ENCODE results near the gene SUPT4H1. TPM values are rescaled to one million over a fixed set of nuclear protein-coding genes. Genes with fewer than 3 reads are reported as not detected.

Gene SUPT4H1
- total and polyA plus RNA-seq, 2 donors (not counting 1 experiment from before 2014, with no cell fraction given) = 30.2 to 60.1 TPM

- H3K79me2 ChIP-seq (ENCODE audit: control insufficient read depth, insufficient read depth, low read length) = no peaks in the 10 kb centered on the region
- no peaks in the 10 kb centered on the region for H3K36me3 ChIP-seq (replicated peaks in 1 of 2; ENCODE audit: control extremely low read depth in 1 of 2, control insufficient read depth in 1 of 2, extremely low read depth in 1 of 2, insufficient read depth in 2 of 2, low read length in 1 of 2)
- no peak overlapping the region for H3K4me3 ChIP-seq (ENCODE audit: control extremely low read depth in 1 of 5, extremely low read depth in 1 of 5, insufficient read depth in 1 of 5, low read depth in 2 of 5, low read length in 4 of 5)
- Mint-ChIP-seq H3K9me3 (ENCODE audit: insufficient read depth) (no peaks in the 10 kb centered on the region), H3K27me3 (no peaks in the 10 kb centered on the region), H3K27ac (no peak overlapping the region), H3K4me3 (no peak overlapping the region), H3K4me1 (peaks cover 12% of the 10 kb centered on the region)
- ChIA-PET POLR2A (interaction anchor here (1.4 kb wide), 1 partner anchor 58 kb away, joined by 3 read pairs; no protein-coding TSS in a partner anchor), CTCF (interaction anchor here (1.5 kb wide), 1 partner anchor 58 kb away, joined by 5 read pairs; no protein-coding TSS in a partner anchor)
- no peak overlapping the region for H3K27ac ChIP-seq (ENCODE audit: low read length in 2 of 2)
- H4K20me1 ChIP-seq (ENCODE audit: control insufficient read depth, insufficient read depth, low read length, poor library complexity, severe bottlenecking) = no peaks in the 10 kb centered on the region
- peaks cover 0 to 8% of the 10 kb centered on the region in 2 donors for H3K4me1 ChIP-seq (ENCODE audit: control insufficient read depth in 2 of 2, insufficient read depth in 2 of 2, low read length in 2 of 2)
- ATAC-seq (ENCODE audit: low read depth) (no peak), DNase-seq (no peak)
- no peak overlapping the region for H3K4me2 ChIP-seq (replicated peaks; ENCODE audit: low read depth, low read length, poor library complexity, severe bottlenecking)
- H3K9ac ChIP-seq (ENCODE audit: low read length) = no peak overlapping the region
- 95% methylated on average over 2 of the region's 2 CpGs for WGBS (ENCODE audit: insufficient coverage)
- TF ChIP-seq EZH2 (IDR thresholded peaks at IDR 0.05; ENCODE audit: borderline replicate concordance, insufficient read depth, low read depth, low read length, poor library complexity, severe bottlenecking) = no peak
- no peak for TF ChIP-seq CTCF (IDR thresholded peaks at IDR 0.05)
- H2AFZ ChIP-seq (ENCODE audit: insufficient read depth, low read depth, low read length, poor library complexity, severe bottlenecking) = no peak overlapping the region
- no peaks in the 10 kb centered on the region for H3K9me3 ChIP-seq (ENCODE audit: control extremely low read depth in 1 of 3, control insufficient read depth in 2 of 3, insufficient read depth in 1 of 3, low read length in 2 of 3)
- intact Hi-C loops (cut with micrococcal nuclease) = loop anchor here (1.0 kb wide), 1 partner anchor 59 kb away; no protein-coding TSS in a partner anchor
- no peaks in the 10 kb centered on the region for H3K27me3 ChIP-seq (replicated peaks in 1 of 4; ENCODE audit: control extremely low read depth in 1 of 4, control insufficient read depth in 3 of 4, insufficient read depth in 4 of 4, low read length in 3 of 4)
These were observed 23.8 kb upstream of the SUPT4H1 start for GRCh38 chr17:58375811-58376210.

GRCh38 chr17:58375256-58375655 is 23.3 kb upstream of the SUPT4H1 start:
- peaks cover 17% of the 10 kb centered on the region for H3K4me1 Mint-ChIP-seq
- no peaks in the 10 kb centered on the region for H3K27me3 Mint-ChIP-seq
- Histone ChIP-seq H3K79me2 (ENCODE audit: control insufficient read depth, insufficient read depth, low read length) (no peaks in the 10 kb centered on the region), H3K4me2 (replicated peaks; ENCODE audit: low read depth, low read length, poor library complexity, severe bottlenecking) (no peak overlapping the region), H3K9me3 (ENCODE audit: control extremely low read depth in 1 of 3, control insufficient read depth in 2 of 3, insufficient read depth in 1 of 3, low read length in 2 of 3) (no peaks in the 10 kb centered on the region), H3K27ac (ENCODE audit: low read length in 2 of 2) (no peak overlapping the region), H3K4me1 (ENCODE audit: control insufficient read depth in 2 of 2, insufficient read depth in 2 of 2, low read length in 2 of 2) (peaks cover 3 to 13% of the 10 kb centered on the region in 2 donors), H3K36me3 (replicated peaks in 1 of 2; ENCODE audit: control extremely low read depth in 1 of 2, control insufficient read depth in 1 of 2, extremely low read depth in 1 of 2, insufficient read depth in 2 of 2, low read length in 1 of 2) (no peaks in the 10 kb centered on the region), H2AFZ (ENCODE audit: insufficient read depth, low read depth, low read length, poor library complexity, severe bottlenecking) (no peak overlapping the region), H3K27me3 (replicated peaks in 1 of 4; ENCODE audit: control extremely low read depth in 1 of 4, control insufficient read depth in 3 of 4, insufficient read depth in 4 of 4, low read length in 3 of 4) (no peaks in the 10 kb centered on the region), H3K4me3 (ENCODE audit: control extremely low read depth in 1 of 5, extremely low read depth in 1 of 5, insufficient read depth in 1 of 5, low read depth in 2 of 5, low read length in 4 of 5) (no peak overlapping the region), H3K9ac (ENCODE audit: low read length) (no peak overlapping the region), H4K20me1 (ENCODE audit: control insufficient read depth, insufficient read depth, low read length, poor library complexity, severe bottlenecking) (no peaks in the 10 kb centered on the region)
- ChIA-PET CTCF (interaction anchor here (9.3 kb wide), 1 partner anchor 58 kb away, joined by 65 read pairs; no protein-coding TSS in a partner anchor), POLR2A (interaction anchor here (0.6 kb wide), 1 partner anchor 628 kb away, joined by 9 read pairs; no protein-coding TSS in a partner anchor)
- intact Hi-C loops (cut with micrococcal nuclease) = loop anchor here (1.0 kb wide), 1 partner anchor 58 kb away; no protein-coding TSS in a partner anchor
- H3K4me3 Mint-ChIP-seq = no peak overlapping the region
- H3K27ac Mint-ChIP-seq = no peak overlapping the region
- no peaks in the 10 kb centered on the region for H3K9me3 Mint-ChIP-seq (ENCODE audit: insufficient read depth)
- ATAC-seq (ENCODE audit: low read depth) (no peak), DNase-seq (no peak)
- TF ChIP-seq EZH2 (IDR thresholded peaks at IDR 0.05; ENCODE audit: borderline replicate concordance, insufficient read depth, low read depth, low read length, poor library complexity, severe bottlenecking) (no peak), CTCF (IDR thresholded peaks at IDR 0.05) (no peak)
- WGBS (ENCODE audit: insufficient coverage) = 90% methylated on average over 2 of the region's 5 CpGs
